CD8-positive, alpha-beta memory T cell (primary cell): ENCODE measurements around the gene ERC2. TPM values are rescaled to one million over a fixed set of nuclear protein-coding genes. Genes with fewer than 3 reads are reported as not detected.
A peak's percentile ranks its signal among the peaks of the same experiment; 100 is the strongest.

Experiments
- CTCF ChIA-PET: fragments of 350-600 bp; sonication (Branson Sonifier 250); formaldehyde crosslinking; loops from one replicate; lab custom pipeline; 2021; ENCODE audit warnings: antibody characterized with exemption; lab: Charles Lee
- POLR2A ChIA-PET: fragments of 350-600 bp; sonication (Branson Sonifier 250); formaldehyde crosslinking; loops from one replicate; lab custom pipeline; 2021; ENCODE audit warnings: antibody characterized with exemption; lab: Charles Lee
- DNase-seq, 5 donors: peaks; one replicate each; pipeline versions ENCODE4 v3.0.0 to v3.0.0-alpha.2; 2020 to 2022; ENCODE audit warnings: mixed read lengths in 1 of 5
- H3K27ac ChIP-seq: one replicate; pipeline ENCODE4 v1.7.0; 2013; ENCODE audit warnings: low read depth, mild to moderate bottlenecking, low read length, moderate library complexity
- H3K27me3 ChIP-seq: 2 replicates; pipeline ENCODE4 v1.7.0; 2013; ENCODE audit warnings: low read length, mild to moderate bottlenecking; ENCODE audit not compliant: insufficient read depth, poor library complexity, severe bottlenecking
- H3K36me3 ChIP-seq: 2 replicates; pipeline ENCODE4 v1.7.0; 2013; ENCODE audit warnings: mild to moderate bottlenecking, low read length, moderate library complexity; ENCODE audit not compliant: insufficient read depth
- H3K4me1 ChIP-seq: 2 replicates; pipeline ENCODE4 v1.7.0; 2013; ENCODE audit warnings: mild to moderate bottlenecking, low read length, moderate library complexity; ENCODE audit not compliant: insufficient read depth
- H3K4me3 ChIP-seq: 2 replicates; pipeline ENCODE4 v1.7.0; 2013; ENCODE audit warnings: mild to moderate bottlenecking, low read length
- H3K9me3 ChIP-seq: 2 replicates; pipeline ENCODE4 v1.7.0; 2013; ENCODE audit warnings: mild to moderate bottlenecking, low read length
- H3K27ac Mint-ChIP-seq, 8 donors: one replicate each; pipeline ENCODE4 v1.8.0; 2020 to 2021; ENCODE audit warnings: mixed read lengths in 8 of 8, mild to moderate bottlenecking in 6 of 8, inconsistent platforms in 3 of 8, moderate library complexity in 3 of 8
- H3K27me3 Mint-ChIP-seq, 2 donors: one replicate each; pipeline ENCODE4 v1.8.0; 2020 to 2021; ENCODE audit warnings: mixed read lengths in 2 of 2, mild to moderate bottlenecking in 1 of 2, moderate library complexity in 1 of 2
- H3K36me3 Mint-ChIP-seq, 3 donors: one replicate each; pipeline ENCODE4 v1.8.0; 2020 to 2021; ENCODE audit warnings: mixed read lengths in 3 of 3, inconsistent platforms in 1 of 3, mild to moderate bottlenecking in 1 of 3
- H3K4me1 Mint-ChIP-seq, 3 donors: one replicate each; pipeline ENCODE4 v1.8.0; 2020 to 2021; ENCODE audit warnings: mixed read lengths in 3 of 3, inconsistent platforms in 1 of 3, mild to moderate bottlenecking in 1 of 3
- H3K4me3 Mint-ChIP-seq, 7 donors: one replicate each; pipeline ENCODE4 v1.8.0; 2020 to 2021; ENCODE audit warnings: mixed read lengths in 7 of 7, mild to moderate bottlenecking in 6 of 7, moderate library complexity in 4 of 7, inconsistent platforms in 2 of 7
- H3K9me3 Mint-ChIP-seq, 5 donors: one replicate each; pipeline ENCODE4 v1.8.0; 2020 to 2022; ENCODE audit warnings: mixed read lengths in 5 of 5, mild to moderate bottlenecking in 3 of 5, moderate library complexity in 2 of 5, inconsistent platforms in 1 of 5
- polyA plus RNA-seq: library from polyadenylated mRNA; unstranded; fragments of 300-500 nt; fragmentation: Illumina TruSeq; gene quantifications from one replicate; pipeline ENCODE4 v1.2.3, GENCODE V29; 2021
- total RNA-seq, 2 experiments: library from RNA; stranded (reverse); gene quantifications; one replicate each; pipeline ENCODE4 v1.2.3, GENCODE V29; 2021

Gene ERC2
- total and polyA plus RNA-seq, 3 experiments from 2014 or later = not detected

GRCh38 chr3:56003129-56003528 lies 465.1 kb downstream of the ERC2 start:
- H3K9me3 ChIP-seq = no peaks in the 10 kb centered on the region
- H3K4me3 ChIP-seq = no peak overlapping the region
- DNase-seq = no peak
- ChIA-PET POLR2A (no interaction called here), CTCF (no interaction called here)
- Mint-ChIP-seq H3K27me3 (peaks cover 0 to 1% of the 10 kb centered on the region in 2 donors), H3K36me3 (no peaks in the 10 kb centered on the region), H3K9me3 (peaks cover 0 to 3% (median 0%) of the 10 kb centered on the region in 5 donors), H3K4me3 (no peak overlapping the region), H3K4me1 (no peaks in the 10 kb centered on the region), H3K27ac (no peak overlapping the region)
- no peaks in the 10 kb centered on the region for H3K27me3 ChIP-seq
- no peaks in the 10 kb centered on the region for H3K36me3 ChIP-seq
- no peak overlapping the region for H3K27ac ChIP-seq
- no peaks in the 10 kb centered on the region for H3K4me1 ChIP-seq

- Histone ChIP-seq H3K4me1 (no peaks in the 10 kb centered on the region), H3K36me3 (no peaks in the 10 kb centered on the region), H3K9me3 (no peaks in the 10 kb centered on the region), H3K27me3 (no peaks in the 10 kb centered on the region), H3K4me3 (no peak overlapping the region), H3K27ac (no peak overlapping the region)
- ChIA-PET POLR2A (no interaction called here), CTCF (no interaction called here)
- Mint-ChIP-seq H3K36me3 (no peaks in the 10 kb centered on the region), H3K4me3 (no peak overlapping the region), H3K4me1 (no peaks in the 10 kb centered on the region), H3K9me3 (peaks cover 0 to 3% (median 2%) of the 10 kb centered on the region in 5 donors), H3K27ac (no peak overlapping the region), H3K27me3 (peaks cover 0 to 1% of the 10 kb centered on the region in 2 donors)
- no peak for DNase-seq
These were observed 466.3 kb downstream of the ERC2 start for GRCh38 chr3:56001991-56002390.

- no peaks in the 10 kb centered on the region for H3K9me3 ChIP-seq
- no peak overlapping the region for H3K27ac ChIP-seq
- no peaks in the 10 kb centered on the region for H3K4me1 ChIP-seq
- no peaks in the 10 kb centered on the region for H3K36me3 ChIP-seq
- Mint-ChIP-seq H3K36me3 (no peaks in the 10 kb centered on the region), H3K4me1 (no peaks in the 10 kb centered on the region), H3K9me3 (peaks cover 0 to 3% (median 2%) of the 10 kb centered on the region in 5 donors), H3K4me3 (no peak overlapping the region), H3K27ac (no peak overlapping the region), H3K27me3 (peaks cover 0 to 1% of the 10 kb centered on the region in 2 donors)
- CTCF ChIA-PET = no interaction called here
- POLR2A ChIA-PET = no interaction called here
- no peak for DNase-seq
- no peaks in the 10 kb centered on the region for H3K27me3 ChIP-seq
- H3K4me3 ChIP-seq = no peak overlapping the region
These were observed 466.7 kb downstream of the ERC2 start for GRCh38 chr3:56001537-56001936.

- H3K27ac Mint-ChIP-seq = no peak overlapping the region
- H3K4me1 ChIP-seq = no peaks in the 10 kb centered on the region
- no peak overlapping the region for H3K4me3 Mint-ChIP-seq
- H3K4me3 ChIP-seq = no peak overlapping the region
- H3K36me3 ChIP-seq = no peaks in the 10 kb centered on the region
- peaks cover 0 to 4% of the 10 kb centered on the region in 2 donors for H3K27me3 Mint-ChIP-seq
- no peaks in the 10 kb centered on the region for H3K9me3 ChIP-seq
- no peak for DNase-seq
- ChIA-PET POLR2A (no interaction called here), CTCF (no interaction called here)
- peaks cover 0 to 4% (median 0%) of the 10 kb centered on the region in 5 donors for H3K9me3 Mint-ChIP-seq
- H3K4me1 Mint-ChIP-seq = no peaks in the 10 kb centered on the region
- H3K27ac ChIP-seq = no peak overlapping the region
- no peaks in the 10 kb centered on the region for H3K27me3 ChIP-seq
- H3K36me3 Mint-ChIP-seq = no peaks in the 10 kb centered on the region
These were observed 478.9 kb downstream of the ERC2 start for GRCh38 chr3:55989366-55989765.

GRCh38 chr3:55988905-55989304 lies 479.4 kb downstream of the ERC2 start:
- H3K27ac ChIP-seq = no peak overlapping the region
- no peaks in the 10 kb centered on the region for H3K27me3 ChIP-seq
- H3K4me3 ChIP-seq = no peak overlapping the region
- CTCF ChIA-PET = no interaction called here
- H3K36me3 ChIP-seq = no peaks in the 10 kb centered on the region
- Mint-ChIP-seq H3K4me1 (no peaks in the 10 kb centered on the region), H3K27me3 (peaks cover 0 to 4% of the 10 kb centered on the region in 2 donors), H3K27ac (no peak overlapping the region), H3K9me3 (peaks cover 0 to 2% (median 0%) of the 10 kb centered on the region in 5 donors), H3K4me3 (no peak overlapping the region), H3K36me3 (no peaks in the 10 kb centered on the region)
- no peaks in the 10 kb centered on the region for H3K9me3 ChIP-seq
- no peaks in the 10 kb centered on the region for H3K4me1 ChIP-seq
- POLR2A ChIA-PET = no interaction called here
- DNase-seq = no peak

- no peaks in the 10 kb centered on the region for H3K27me3 ChIP-seq
- no peaks in the 10 kb centered on the region for H3K36me3 ChIP-seq
- peak overlapping the region in 1 of 8 donors; percentile 63 for H3K27ac Mint-ChIP-seq
- no peak overlapping the region for H3K4me3 ChIP-seq
- H3K4me1 ChIP-seq = no peaks in the 10 kb centered on the region
- H3K4me1 Mint-ChIP-seq = no peaks in the 10 kb centered on the region
- no peak for DNase-seq
- no peak overlapping the region for H3K27ac ChIP-seq
- POLR2A ChIA-PET = no interaction called here
- no peaks in the 10 kb centered on the region for H3K36me3 Mint-ChIP-seq
- H3K4me3 Mint-ChIP-seq = no peak overlapping the region
- no peaks in the 10 kb centered on the region for H3K9me3 ChIP-seq
- peaks cover 0 to 3% (median 0%) of the 10 kb centered on the region in 5 donors for H3K9me3 Mint-ChIP-seq
- CTCF ChIA-PET = no interaction called here
- H3K27me3 Mint-ChIP-seq = peaks cover 0 to 2% of the 10 kb centered on the region in 2 donors
These were observed 483.6 kb downstream of the ERC2 start for GRCh38 chr3:55984626-55985025.

GRCh38 chr3:55978953-55979352 lies 489.3 kb downstream of the ERC2 start:
- H3K27ac ChIP-seq = no peak overlapping the region
- Mint-ChIP-seq H3K4me1 (no peaks in the 10 kb centered on the region), H3K4me3 (no peak overlapping the region), H3K36me3 (no peaks in the 10 kb centered on the region), H3K27ac (no peak overlapping the region), H3K9me3 (peaks cover 0 to 3% (median 0%) of the 10 kb centered on the region in 5 donors), H3K27me3 (no peaks in the 10 kb centered on the region)
- no peaks in the 10 kb centered on the region for H3K27me3 ChIP-seq
- ChIA-PET POLR2A (no interaction called here), CTCF (no interaction called here)
- no peak for DNase-seq
- no peaks in the 10 kb centered on the region for H3K36me3 ChIP-seq
- H3K4me3 ChIP-seq = no peak overlapping the region
- no peaks in the 10 kb centered on the region for H3K4me1 ChIP-seq
- H3K9me3 ChIP-seq = no peaks in the 10 kb centered on the region

GRCh38 chr3:55974421-55975165 lies 493.7 kb downstream of the ERC2 start:
- H3K4me1 ChIP-seq = no peaks in the 10 kb centered on the region
- H3K27me3 Mint-ChIP-seq = no peaks in the 10 kb centered on the region
- H3K9me3 Mint-ChIP-seq = peaks cover 0 to 3% (median 0%) of the 10 kb centered on the region in 5 donors
- H3K4me3 ChIP-seq = no peak overlapping the region
- no peak for DNase-seq
- no peak overlapping the region for H3K27ac Mint-ChIP-seq
- no peak overlapping the region for H3K27ac ChIP-seq
- H3K36me3 ChIP-seq = no peaks in the 10 kb centered on the region
- no peak overlapping the region for H3K4me3 Mint-ChIP-seq
- CTCF ChIA-PET = no interaction called here
- H3K4me1 Mint-ChIP-seq = no peaks in the 10 kb centered on the region
- no peaks in the 10 kb centered on the region for H3K27me3 ChIP-seq
- H3K9me3 ChIP-seq = no peaks in the 10 kb centered on the region
- POLR2A ChIA-PET = no interaction called here
- H3K36me3 Mint-ChIP-seq = no peaks in the 10 kb centered on the region
